Measurements from ENCODE around the gene CNTN6.

DNA sequence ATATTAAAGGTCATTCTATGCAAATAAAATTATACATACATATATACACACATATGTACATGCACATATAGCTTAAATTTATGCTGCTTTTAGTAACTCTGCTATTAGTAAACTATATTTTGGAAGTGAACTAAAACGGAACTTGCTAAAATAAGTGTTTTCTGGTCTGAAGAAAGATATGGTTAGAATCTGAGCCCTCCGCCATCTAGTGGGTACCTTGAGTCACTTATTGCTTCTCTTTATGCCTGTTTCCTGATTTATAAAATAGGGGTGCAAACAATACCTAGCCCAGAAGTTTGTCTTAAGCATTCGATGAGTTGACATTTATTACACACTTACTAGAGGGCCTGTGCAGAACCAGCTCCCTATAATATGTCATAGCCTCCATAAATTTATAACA is 255.7 kb downstream of the CNTN6 start:
- TF ChIP-seq, protein P1, sequence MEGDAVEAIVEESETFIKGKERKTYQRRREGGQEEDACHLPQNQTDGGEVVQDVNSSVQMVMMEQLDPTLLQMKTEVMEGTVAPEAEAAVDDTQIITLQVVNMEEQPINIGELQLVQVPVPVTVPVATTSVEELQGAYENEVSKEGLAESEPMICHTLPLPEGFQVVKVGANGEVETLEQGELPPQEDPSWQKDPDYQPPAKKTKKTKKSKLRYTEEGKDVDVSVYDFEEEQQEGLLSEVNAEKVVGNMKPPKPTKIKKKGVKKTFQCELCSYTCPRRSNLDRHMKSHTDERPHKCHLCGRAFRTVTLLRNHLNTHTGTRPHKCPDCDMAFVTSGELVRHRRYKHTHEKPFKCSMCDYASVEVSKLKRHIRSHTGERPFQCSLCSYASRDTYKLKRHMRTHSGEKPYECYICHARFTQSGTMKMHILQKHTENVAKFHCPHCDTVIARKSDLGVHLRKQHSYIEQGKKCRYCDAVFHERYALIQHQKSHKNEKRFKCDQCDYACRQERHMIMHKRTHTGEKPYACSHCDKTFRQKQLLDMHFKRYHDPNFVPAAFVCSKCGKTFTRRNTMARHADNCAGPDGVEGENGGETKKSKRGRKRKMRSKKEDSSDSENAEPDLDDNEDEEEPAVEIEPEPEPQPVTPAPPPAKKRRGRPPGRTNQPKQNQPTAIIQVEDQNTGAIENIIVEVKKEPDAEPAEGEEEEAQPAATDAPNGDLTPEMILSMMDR (IDR thresholded peaks at IDR 0.05) = no peak
- TF ChIP-seq POLR2A (IDR thresholded peaks at IDR 0.05) (no peak), POLR2AphosphoS5 (IDR thresholded peaks at IDR 0.05; ENCODE audit: insufficient read depth in 1 of 2, low read depth in 1 of 2) (no peak)

Data from vagina (tissue), 2 donors.